Stimulated activated CD8-positive, alpha-beta memory T cell treated with anti-CD3 and anti-CD28 coated beads, Interleukin-4, amount 100 ng/mL, for 1 hour (primary cell): ENCODE measurements around the gene FBXW5.

Source experiments
- DNase-seq, 2 donors: peaks; one replicate each; pipeline ENCODE4 v3.0.0-alpha.2; 2020; ENCODE audit warnings: low read depth in 2 of 2, low spot score in 1 of 2

Gene FBXW5

DNA sequence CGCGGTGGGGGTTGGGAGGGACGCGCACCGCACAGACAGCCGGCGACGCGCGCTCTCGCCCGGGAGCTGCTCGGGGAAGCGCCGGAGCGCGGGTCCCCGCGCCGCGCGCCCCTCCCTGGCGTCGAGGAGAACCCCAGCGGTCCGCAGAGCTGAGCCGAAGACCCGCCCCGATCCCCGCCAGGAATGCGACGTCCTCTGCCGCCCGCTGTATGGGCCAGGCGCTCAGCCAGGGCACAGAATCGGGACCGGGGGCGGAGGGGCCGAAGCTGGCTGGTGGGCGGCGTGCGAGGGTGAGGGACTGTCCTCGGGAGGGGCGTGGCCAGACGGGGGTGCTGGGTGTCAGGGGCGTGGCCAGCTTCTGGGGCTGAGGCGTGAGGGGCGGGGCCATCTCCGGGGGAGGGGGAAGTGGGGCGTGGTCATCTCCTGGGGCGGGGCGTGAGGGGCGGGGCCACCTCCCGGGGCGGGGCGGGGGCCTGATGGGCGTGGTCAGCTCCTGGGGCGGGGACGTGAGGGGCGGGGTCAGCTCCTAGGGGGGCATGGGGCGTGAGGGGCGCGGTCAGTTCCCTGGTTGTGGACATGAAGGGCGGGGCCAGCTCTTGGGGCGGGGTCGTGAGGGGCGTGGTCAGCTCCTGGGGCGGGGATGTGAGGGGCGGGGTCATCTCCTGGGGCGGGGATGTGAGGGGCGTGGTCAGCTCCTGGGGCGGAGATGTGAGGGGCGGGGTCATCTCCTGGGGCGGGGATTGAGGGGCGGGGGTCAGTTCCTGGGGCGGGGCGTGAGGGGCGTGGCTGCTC lies 33.7 kb upstream of the FBXW5 start:
- DNase-seq = peak; percentile 62 to 66

DNA sequence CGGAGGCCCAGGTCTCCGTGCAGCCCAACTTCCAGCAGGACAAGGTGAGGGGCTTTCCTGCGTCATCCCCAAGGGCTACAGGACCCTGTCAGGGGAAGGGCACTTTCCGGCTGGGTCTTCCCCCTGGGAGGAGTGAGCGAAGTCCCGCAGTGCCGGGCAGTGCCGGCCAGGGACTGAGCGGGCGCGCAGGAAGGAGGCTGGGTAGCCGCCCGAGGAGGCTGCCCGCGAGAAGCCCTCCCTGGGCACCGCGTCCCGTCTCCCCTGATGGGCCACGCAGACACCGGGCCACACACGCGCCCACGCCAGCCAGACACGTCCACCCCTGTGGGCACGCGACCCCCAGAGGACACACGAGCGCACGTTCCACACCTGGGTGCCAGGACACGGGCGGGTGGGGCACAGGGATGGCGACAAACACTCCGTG lies 33.1 kb upstream of the FBXW5 start:
- DNase-seq = no peak

DNA sequence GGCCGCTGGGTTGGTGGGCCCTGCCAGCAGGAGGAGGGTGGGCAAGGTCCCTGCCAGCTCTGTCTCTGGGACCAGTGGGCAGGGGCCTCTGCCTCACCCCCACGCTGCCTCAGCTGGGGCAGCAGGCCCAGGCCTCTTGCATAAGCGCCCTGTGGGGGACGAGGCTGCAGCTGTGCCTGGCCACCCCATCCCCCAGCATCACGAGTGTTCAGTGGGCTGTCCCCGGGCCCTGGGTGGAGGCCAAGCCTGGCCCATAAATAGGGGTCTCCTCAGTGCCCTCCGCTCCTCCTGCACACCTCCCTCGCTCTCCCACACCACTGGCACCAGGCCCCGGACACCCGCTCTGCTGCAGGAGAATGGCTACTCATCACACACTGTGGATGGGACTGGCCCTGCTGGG lies 32.7 kb upstream of the FBXW5 start, which contains the start of gene PTGDS:
PTGDS (plus strand) TSS at position 282 of the 400 bp plus-strand sequence; CDS start at position 357, 75 bp downstream.
- DNase-seq = no peak

DNA sequence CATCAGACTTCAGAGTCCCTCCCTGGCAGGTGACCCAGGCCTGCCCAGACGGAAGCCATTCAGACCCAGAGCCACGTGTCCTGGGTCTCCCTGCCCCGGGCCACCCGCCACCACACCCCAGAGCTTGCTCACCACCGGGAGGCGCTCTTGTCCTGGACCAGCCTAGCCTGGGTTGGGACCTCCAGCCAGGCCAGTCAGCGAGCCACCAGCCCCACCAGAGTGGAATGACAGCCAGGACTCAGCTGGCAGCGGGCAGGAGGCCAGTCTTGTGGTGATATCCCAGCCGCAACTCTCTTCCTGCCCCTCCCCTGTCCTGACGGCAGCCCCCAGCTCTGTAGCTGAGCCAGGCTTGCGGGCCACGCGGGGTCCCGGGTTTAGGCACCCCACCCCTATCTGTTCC lies 31.1 kb upstream of the FBXW5 start:
- no peak for DNase-seq

DNA sequence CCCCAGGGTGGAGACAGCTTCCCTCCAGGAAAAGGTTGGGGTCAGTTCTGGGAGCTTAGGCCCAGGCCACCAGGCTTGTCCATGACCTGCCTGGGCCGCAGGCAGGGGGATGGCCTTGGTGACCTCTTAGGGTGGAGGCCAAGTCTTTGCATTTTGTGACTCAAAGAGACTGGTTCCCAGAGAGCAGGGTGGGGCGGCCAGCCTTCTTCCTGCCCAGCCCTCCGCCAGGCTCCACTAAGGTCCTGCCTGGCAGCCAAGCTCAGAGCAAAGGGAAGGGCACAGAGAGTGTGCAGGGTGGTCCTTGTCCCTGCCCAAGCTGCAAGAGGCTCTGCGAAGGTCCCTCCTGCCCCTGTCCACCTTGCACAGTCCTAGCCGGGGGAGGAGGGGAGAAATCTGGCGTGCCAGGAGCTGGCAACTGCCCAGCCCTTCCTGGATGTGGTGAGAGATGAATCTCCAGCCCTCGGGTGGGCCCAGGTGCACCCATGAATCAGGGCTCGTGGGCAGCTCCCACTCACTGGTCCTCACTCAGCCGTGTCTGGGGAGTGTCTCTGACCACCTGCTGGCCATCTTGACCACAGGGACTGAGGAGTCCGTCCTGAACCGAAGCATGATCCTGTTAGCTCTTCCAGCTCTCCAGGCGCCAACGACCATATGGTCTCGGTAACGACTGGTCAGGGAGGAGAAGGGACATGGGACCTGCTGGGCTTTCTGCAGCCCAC lies 30.4 kb upstream of the FBXW5 start:
- no peak for DNase-seq

DNA sequence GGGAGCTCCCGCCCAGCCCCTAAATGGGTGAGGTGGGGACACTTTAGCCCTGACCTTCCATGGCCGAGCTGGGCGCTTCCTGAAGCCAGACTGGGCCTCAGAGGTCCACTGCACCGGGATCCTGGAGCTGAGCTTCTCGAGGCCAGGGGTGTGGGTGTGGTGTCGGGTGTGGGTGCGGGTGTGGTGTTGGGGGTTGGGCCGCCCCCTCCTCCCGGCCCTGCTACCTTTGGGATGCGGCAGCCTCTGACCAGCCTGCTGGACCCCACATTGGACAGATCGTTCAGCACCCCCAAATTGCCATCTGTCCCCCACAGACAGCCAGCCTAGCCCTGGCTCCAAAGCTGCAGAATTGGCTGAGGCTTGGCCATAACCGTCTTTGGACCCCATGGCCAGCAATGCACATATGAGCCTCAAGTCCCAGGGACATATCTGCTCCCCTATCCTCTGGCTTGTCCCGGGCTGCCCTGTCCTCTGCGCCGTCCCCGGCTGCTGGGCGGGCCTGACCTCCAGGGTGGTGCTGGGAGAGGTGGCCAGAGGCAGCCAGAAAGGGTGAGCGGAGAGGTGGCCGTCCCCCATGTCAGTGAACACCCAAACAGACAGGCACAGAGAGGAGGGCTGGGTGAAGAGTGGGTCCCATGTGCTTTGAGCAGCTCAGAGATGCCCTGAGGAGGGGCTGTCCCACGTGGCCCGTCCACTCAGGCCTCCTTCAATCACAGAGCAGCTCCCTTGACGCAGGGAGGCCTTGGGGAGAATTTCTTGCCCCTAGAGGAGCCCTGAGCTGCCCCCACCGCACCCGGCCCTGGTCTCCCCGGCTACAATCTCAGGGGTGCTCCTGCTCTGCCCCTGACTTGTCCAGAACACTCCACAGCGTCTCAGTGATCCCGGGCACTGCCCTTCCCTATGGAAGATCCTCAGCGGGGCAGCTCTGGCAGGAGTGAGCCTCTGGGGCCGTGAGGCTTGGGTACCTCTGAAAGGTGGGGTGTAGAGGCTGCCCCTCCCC lies 29.4 kb upstream of the FBXW5 start:
- no peak for DNase-seq

DNA sequence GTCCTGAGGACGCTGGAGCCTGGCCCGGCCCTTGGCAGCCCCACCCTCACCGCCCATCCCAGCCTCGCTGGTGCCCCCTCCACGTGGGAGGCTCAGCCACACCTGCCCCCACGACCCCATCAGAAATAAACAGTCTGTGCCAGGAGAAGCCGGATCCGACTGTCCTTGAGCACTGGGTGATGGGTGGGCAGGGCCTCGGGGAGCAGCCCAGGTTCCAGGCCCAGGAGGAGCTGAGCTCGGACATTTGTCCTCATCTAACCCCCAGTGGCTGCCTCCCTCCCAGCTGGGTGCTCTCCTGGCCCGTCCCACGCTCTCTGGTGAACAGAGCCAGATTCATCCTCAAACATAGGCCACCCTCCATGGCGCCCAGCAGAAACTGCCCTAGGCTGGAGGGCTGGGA lies 28.2 kb upstream of the FBXW5 start:
- DNase-seq = no peak

DNA sequence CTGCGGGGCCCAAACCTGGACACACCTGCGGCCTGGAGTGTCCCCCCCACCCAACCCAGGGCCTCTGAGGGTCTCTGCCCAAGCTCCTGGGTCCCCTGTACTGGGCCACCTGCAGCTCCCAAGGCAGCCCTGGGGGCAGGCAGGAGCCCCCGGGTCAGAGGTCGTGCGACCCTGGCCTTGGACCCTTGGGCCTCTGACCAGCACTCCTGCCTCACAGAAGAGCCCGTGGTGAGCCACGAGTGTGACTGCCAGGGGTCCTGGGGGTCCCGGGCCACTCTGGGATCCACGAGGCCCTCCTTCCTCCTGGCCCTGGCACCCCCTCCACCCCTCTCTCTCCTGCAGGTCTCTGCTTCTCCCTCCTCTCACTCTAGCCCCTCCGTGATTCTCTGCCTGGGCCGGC lies 27.8 kb upstream of the FBXW5 start:
- no peak for DNase-seq

DNA sequence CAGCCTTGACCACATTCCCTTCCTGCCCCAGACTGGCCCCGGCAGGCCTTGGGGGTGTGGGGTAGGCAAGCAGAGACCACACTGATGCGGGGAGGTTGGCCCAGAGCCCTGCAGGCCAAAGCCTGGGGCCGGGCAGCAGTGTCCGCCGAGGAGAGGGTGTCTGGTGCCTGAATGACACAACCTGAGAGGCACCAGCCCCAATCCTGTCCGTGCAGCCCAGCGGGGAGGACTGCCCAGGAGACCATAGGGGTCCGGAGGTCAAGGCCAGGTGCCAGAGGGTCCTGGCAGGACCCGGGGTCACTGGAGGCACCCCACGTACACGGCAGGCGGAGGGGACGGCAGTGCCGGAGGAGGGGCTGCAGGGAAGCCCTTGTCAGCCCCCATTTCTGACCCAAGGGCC lies 27.2 kb upstream of the FBXW5 start:
- no peak for DNase-seq

DNA sequence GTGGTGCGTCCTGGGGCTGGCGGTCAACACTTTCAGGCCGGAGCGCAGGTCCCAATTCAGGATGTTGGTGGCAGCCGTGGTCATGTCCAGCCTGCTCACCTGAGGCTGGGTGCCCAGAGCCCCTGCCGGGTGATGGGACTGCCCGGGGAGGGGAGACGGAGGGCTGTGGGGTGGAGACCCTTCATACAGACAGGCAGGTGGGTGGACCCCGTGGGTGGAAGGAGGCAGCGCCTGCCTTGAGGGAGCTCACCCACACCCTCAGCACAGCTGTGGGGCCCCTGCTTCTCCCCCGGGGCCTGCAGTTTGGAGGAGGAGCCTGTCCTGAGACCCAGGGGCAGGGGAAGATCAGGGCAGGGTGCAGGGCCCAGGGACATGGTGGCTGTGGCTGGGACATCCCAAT lies 25.8 kb upstream of the FBXW5 start:
- DNase-seq = no peak

DNA sequence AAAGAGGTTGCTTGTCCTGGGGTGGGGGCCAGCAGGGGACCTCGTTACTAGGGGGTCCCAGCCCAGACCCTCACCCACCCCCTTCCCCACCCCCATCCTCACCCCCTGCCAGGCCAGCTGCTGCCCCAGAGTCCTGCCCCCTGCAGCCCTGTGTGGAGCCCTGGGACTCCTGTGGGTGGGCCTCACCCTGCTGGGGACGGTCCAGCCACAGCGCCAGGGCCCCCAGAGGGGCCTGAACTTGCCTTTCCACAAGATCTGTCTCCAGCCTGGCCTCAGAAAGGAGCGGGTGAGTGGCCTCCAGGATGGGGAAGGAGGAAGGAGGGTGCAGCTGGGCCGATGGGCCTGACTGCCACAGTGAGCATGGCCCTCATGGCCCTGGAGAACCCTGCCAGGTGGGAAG lies 25.2 kb upstream of the FBXW5 start:
- no peak for DNase-seq

DNA sequence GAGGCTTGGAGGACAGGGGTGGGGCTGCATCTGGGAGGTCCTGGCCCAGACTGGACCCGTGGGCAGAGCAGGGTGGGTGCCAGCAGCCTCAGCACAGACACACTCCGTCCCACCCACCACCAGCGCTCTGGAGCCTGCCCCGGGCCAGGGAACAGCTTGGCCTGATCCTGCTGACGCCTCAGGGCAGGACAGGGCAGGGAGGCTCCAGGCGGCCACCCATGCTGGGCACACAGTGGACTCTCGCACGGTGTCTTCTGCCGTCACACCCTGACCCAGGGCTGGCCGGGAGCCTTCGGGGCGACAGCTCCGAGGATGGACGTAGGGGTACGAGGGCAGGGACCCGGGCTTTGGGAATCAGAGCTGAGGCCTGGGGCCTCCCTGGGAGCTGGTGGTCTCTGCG lies 24.6 kb upstream of the FBXW5 start:
- DNase-seq = no peak

DNA sequence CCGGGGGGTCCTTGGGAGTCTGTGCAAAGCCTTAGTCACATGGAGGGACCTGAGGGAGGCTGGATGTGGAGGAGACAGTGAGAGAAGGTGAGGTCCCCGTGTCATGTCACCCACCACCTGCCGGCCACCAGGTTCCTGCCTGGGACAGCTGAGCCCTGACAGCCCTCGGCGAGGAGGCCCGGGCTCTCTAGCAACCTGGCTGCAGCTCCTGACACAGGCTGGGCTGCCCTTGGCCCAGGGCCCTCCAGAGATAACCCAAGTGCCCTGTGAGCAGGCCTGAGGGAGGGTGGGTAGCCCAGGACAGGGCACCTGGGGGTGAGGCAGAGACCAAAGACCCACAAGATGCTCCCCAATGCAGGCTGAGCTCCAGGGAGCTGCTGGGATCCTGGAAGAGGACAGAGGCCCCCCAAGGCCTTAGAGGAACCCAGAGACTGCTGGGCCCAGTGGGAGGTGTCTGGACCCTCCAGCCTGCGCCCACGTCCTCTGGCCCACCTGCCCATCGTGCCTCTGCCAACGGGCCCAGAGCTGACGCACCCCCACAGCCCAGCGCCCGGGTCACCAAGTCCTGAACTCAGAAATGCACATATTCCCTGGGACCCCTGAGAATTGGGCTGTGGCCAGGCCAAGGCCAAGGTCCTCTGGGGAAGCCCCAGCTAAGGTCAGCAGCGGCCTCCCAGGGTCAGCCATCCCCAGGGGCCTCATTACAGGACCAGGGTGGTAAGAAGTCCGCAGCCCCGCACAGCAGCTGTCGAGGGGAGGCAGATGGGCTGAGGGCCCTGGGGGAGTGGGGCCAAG lies 24.0 kb upstream of the FBXW5 start:
- no peak for DNase-seq

DNA sequence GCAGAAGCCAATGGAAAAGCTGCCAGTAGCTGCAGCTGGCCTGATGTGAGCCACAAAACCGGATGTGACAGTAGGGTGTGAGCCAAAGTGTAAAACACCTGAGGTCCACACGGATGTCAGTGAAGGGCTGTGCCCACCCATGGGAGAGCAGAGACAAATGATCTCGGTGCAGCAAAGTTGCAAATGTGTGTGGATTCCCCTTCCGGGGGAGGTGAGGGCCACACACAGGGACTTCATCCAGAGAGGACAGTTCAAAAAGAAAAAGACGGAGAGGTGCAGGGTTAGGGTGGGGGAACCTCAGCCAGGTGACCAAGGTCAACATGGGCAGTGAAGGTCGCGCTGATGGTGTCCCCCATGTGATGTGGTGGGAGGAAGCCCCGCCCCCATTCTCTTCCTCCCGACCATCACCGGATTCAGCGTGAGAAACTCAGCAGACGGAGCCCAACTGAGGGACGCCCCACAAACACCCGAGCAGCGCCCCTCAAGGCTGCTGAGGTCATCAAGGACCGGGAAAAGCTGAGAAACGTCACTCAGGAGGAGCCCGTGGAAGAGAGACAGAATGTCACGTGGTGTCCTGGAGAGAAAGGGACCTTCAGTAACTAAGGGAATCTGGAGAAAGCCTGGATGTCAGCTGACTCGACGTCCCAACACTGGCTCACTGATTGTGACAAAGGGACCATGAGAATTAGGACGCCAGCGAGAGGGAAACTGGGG lies 21.4 kb upstream of the FBXW5 start:
- DNase-seq = no peak

DNA sequence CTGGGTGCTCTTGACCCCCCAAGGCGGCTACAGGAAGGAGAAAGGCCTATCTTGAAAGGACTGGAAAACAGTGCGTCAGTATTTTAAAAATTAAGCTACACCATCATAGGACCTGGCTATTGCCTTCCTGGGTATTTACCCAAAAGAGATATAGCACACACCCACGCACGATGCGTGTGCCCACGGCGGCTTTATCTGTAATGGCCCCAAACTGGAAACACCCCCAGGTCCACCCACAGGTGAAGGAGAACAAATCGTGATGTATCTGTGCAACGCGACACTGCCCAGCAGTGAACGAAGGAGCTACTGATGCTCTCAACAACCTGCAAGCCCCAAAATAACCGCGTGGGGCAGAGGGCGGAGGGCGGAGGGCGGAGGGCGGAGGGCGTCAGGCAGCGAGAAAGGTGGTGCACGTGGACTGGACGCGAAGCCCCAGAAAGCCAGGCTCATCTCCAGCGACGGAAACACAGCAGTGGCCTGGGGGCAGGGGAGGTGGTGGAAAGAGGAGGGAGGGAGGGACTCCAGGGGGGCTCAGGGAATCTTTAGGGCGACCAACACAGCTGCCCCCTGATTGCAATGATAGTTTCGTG lies 20.4 kb upstream of the FBXW5 start:
- no peak for DNase-seq

DNA sequence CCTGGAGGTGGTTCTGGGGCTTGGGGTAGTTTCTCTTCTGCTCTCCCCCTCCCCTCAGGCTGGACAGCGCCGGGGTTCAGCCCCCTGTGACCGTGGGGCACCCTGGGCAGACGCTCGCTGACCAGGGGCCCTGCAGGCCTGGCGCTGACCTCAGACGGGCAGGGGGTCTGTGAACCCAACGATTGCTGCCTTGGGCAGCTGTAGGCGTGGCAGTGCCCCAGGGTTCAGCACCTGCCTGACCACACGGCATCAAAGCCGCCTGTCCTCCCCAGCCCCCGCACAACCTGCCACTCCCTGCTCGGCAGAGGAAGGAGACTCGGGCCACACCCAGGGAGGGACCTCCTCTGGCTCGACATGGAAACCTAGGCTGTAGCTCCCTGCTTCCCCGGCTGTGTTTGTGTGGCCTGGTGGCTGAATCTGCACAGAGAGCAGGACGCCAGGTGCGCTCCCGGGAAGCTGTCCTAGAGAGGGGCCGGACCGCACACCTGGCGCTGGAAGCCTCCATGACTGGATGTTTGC lies 19.7 kb upstream of the FBXW5 start:
- DNase-seq = no peak

DNA sequence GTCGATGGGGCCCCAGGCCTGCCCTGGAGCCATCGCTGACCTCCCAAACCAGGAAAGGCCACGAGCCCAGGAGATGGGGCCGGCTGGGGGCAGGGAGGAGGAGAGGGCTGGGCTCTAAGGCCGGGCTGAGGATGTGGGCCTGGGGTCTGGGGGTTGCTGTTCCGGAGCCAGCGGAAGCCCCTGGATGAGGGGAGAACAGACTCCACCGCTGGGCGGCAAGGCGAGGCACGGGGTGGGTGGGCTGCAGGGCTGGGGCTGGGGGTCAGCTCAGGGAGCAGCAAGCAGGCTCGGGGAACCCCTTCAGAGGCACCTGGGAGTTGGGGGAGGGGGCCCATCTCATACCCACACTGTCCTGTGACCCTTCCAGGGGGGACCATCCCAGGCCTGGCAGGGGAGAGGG lies 19.2 kb upstream of the FBXW5 start:
- no peak for DNase-seq

DNA sequence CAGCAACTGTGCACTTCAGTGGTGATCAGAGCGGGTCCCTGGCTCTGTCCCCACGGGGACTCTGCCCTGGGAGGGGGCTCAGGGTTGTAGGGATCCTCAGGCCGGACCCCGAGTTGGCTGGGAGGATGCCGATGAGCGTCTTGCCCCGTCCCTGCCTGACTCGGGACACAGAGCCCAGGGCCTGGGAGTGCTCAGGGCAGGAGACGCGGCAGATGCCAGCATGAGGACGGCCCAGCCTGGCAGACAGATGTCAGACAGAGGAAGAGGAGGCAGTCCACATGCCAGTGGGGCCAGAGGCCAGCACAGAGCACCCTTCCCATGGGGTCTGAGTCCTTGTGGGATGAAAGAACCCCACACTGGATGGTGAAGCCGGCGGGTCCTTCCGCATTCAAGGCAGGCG lies 18.8 kb upstream of the FBXW5 start:
- no peak for DNase-seq

DNA sequence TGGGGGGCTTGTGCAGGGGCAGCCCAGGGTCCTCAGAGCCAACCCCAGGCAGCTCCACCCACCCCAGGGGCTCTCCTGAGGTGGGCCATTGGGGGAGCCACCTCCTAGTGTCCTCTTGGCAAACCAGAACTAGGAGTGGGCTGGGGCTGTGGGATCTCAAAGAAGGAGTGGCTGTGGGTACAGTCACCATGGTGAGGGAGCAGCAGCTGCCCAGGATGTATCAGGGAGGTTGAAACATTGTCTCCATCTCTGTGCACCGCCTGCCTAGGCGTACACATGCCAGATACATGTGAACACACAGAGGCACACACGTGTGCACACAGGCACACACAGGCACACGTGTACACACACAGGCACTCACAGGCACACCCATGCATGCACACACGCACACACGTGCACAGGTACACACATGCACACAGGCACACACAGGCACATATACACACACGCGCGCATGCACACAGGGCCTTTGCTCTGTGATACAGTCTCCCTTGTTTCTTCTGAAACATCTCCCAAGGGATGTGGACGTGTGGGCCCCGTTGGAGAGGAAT lies 18.2 kb upstream of the FBXW5 start:
- DNase-seq = no peak
